ENCODE measurements around the gene GPAT2. TPM values are rescaled to one million over a fixed set of nuclear protein-coding genes. Genes with fewer than 3 reads are reported as not detected.

Gene GPAT2
- total and polyA plus RNA-seq, 2 of the 4 experiments (the other 2 are of a cell fraction): 0.36 to 0.53 TPM

- TF ChIP-seq RFX5 (IDR thresholded peaks at IDR 0.05; ENCODE audit: low read depth, low read length): no peak
Measured at GRCh38 chr2:96083989-96084857, 49.5 kb upstream of the GPAT2 start (continued).

- Histone ChIP-seq H4K5ac (ENCODE audit: low read depth, low read length) (no peak overlapping the region), H2BK15ac (ENCODE audit: low read depth, low read length) (no peak overlapping the region), H3K27me3 (ENCODE audit: control insufficient read depth, insufficient read depth, low read length) (peaks cover 22% of the 10 kb centered on the region), H2BK5ac (ENCODE audit: low read depth, low read length, poor library complexity, severe bottlenecking) (no peak overlapping the region), H3K79me1 (ENCODE audit: low read depth in 1 of 2, low read length in 2 of 2) (no peaks in the 10 kb centered on the region), H4K8ac (ENCODE audit: low read depth in 2 of 2, low read length in 2 of 2) (no peak overlapping the region), H4K20me1 (ENCODE audit: insufficient read depth, low read length) (no peaks in the 10 kb centered on the region), H2AK5ac (ENCODE audit: low read depth, low read length) (no peak overlapping the region), H3K27ac (ENCODE audit: insufficient read depth, low read length) (no peak overlapping the region), H3K36me3 (ENCODE audit: control insufficient read depth, insufficient read depth, low read length) (no peaks in the 10 kb centered on the region), H3K4ac (ENCODE audit: low read depth, low read length) (no peak overlapping the region), H3K23ac (ENCODE audit: low read depth, low read length) (no peak overlapping the region), H3K4me2 (ENCODE audit: low read depth, low read length) (no peak overlapping the region), H2BK20ac (ENCODE audit: low read depth, low read length) (no peak overlapping the region), H3K9me1 (ENCODE audit: insufficient read depth, low read length) (no peaks in the 10 kb centered on the region), H3K9me3 (ENCODE audit: control insufficient read depth, insufficient read depth, low read length) (no peaks in the 10 kb centered on the region), H2AK9ac (replicated peaks; ENCODE audit: low read depth, low read length, poor library complexity) (no peak overlapping the region), H3K18ac (ENCODE audit: low read depth, low read length) (no peak overlapping the region), H3K56ac (ENCODE audit: extremely low read depth, insufficient read depth, low read length) (no peak overlapping the region), H3K4me1 (ENCODE audit: control insufficient read depth, insufficient read depth, low read length) (no peaks in the 10 kb centered on the region), H2AFZ (replicated peaks; ENCODE audit: low read length, poor library complexity) (no peak overlapping the region), H3K14ac (replicated peaks; ENCODE audit: low read depth, low read length) (no peak overlapping the region), H4K91ac (ENCODE audit: insufficient read depth, low read depth, low read length) (no peak overlapping the region), H3K9ac (ENCODE audit: low read depth, low read length) (no peak overlapping the region), H2BK120ac (ENCODE audit: low read depth, low read length) (no peak overlapping the region), H3K4me3 (ENCODE audit: insufficient read depth, low read depth, low read length) (no peak overlapping the region)
- no peak for DNase-seq
- intact Hi-C loops (cut with micrococcal nuclease) (no loop called here), dilution Hi-C loops (cut with HindIII; ENCODE audit: low sequenced_read_pairs, unreplicated experiment) (no loop called here), in situ Hi-C loops (cut with MboI; ENCODE audit: low sequenced_read_pairs) (no loop called here)
- 84% methylated on average over 3 of the region's 9 CpGs; no CpG with 5 or more reads in 1 of the 2 experiments for WGBS, 2 experiments (ENCODE audit: extremely low coverage in 2 of 2, insufficient read length in 1 of 2)
- no peak for ATAC-seq (ENCODE audit: low read depth)
- ChIA-PET CTCF (no interaction called here), POLR2A (ENCODE audit: unreplicated experiment) (no interaction called here)
- TF ChIP-seq RAD21 (IDR thresholded peaks at IDR 0.05; ENCODE audit: low read length): no peak
- no peak for TF ChIP-seq SMC3 (IDR thresholded peaks at IDR 0.05; ENCODE audit: low read depth, low read length)
- TF ChIP-seq, protein P1, sequence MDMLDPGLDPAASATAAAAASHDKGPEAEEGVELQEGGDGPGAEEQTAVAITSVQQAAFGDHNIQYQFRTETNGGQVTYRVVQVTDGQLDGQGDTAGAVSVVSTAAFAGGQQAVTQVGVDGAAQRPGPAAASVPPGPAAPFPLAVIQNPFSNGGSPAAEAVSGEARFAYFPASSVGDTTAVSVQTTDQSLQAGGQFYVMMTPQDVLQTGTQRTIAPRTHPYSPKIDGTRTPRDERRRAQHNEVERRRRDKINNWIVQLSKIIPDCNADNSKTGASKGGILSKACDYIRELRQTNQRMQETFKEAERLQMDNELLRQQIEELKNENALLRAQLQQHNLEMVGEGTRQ (IDR thresholded peaks at IDR 0.05; ENCODE audit: low read depth, low read length): no peak
- no peak for TF ChIP-seq FOS (IDR thresholded peaks at IDR 0.05; ENCODE audit: low read depth, low read length)
- TF ChIP-seq CHD1 (IDR thresholded peaks at IDR 0.05; ENCODE audit: low read depth, low read length): no peak
- TF ChIP-seq RCOR1 (IDR thresholded peaks at IDR 0.05; ENCODE audit: insufficient replicate concordance, low read length): no peak
- no peak for TF ChIP-seq MAFK (IDR thresholded peaks at IDR 0.05; ENCODE audit: low read depth, low read length)
- TF ChIP-seq MXI1 (IDR thresholded peaks at IDR 0.05; ENCODE audit: borderline replicate concordance, low read depth, low read length): no peak
- no peak for TF ChIP-seq MAZ (IDR thresholded peaks at IDR 0.05; ENCODE audit: borderline replicate concordance, low read depth, low read length)
- no TSS peak for BruUV-seq (replicated peaks)
Measured at GRCh38 chr2:96083064-96083939, 48.6 kb upstream of the GPAT2 start.

All from IMR-90 (cell line).